ENCODE data around the gene DTX1. TPM values are rescaled to one million over a fixed set of nuclear protein-coding genes. Genes with fewer than 3 reads are reported as not detected.

DTX1 gene
- total RNA-seq, 1 donor from 2014 or later = 4.6 TPM

GRCh38 chr12:113142173-113142885 lies 85.8 kb downstream of the DTX1 start:
- no peaks in the 10 kb centered on the region for H3K4me1 Mint-ChIP-seq (ENCODE audit: low read depth, unreplicated experiment)
- no peak overlapping the region for H3K4me2 ChIP-seq (ENCODE audit: low read length)
- no peak overlapping the region for H3K27ac Mint-ChIP-seq (ENCODE audit: unreplicated experiment)
- DNase-seq (ENCODE audit: low read depth) = no peak
- no peaks in the 10 kb centered on the region for H3K79me2 ChIP-seq (ENCODE audit: insufficient read depth, low read length)
- H3K36me3 ChIP-seq (ENCODE audit: insufficient read depth, low read length) = no peaks in the 10 kb centered on the region
- no peaks in the 10 kb centered on the region for H3K4me1 ChIP-seq (ENCODE audit: insufficient read depth, low read length)
- H3K27me3 ChIP-seq (ENCODE audit: insufficient read depth, low read length) = no peaks in the 10 kb centered on the region
- FAIRE-seq = no peak
- H3K9ac ChIP-seq (ENCODE audit: low read length) = no peak overlapping the region
- no peaks in the 10 kb centered on the region for H4K20me1 ChIP-seq (ENCODE audit: insufficient read depth, low read length)
- no peak overlapping the region for H3K4me3 ChIP-seq (ENCODE audit: insufficient read depth, low read depth, low read length)
- no peaks in the 10 kb centered on the region for H3K9me3 ChIP-seq (ENCODE audit: insufficient read depth, low read depth, low read length)
- H3K27me3 Mint-ChIP-seq (ENCODE audit: low read depth, unreplicated experiment) = peaks cover 8% of the 10 kb centered on the region
- no peak overlapping the region for H3K4me3 Mint-ChIP-seq (ENCODE audit: unreplicated experiment)
- H2AFZ ChIP-seq (ENCODE audit: low read depth, low read length) = peak overlapping the region; percentile 45
- H3K36me3 Mint-ChIP-seq (ENCODE audit: low read depth, unreplicated experiment) = no peaks in the 10 kb centered on the region
- TF ChIP-seq EZH2 (IDR thresholded peaks at IDR 0.05; ENCODE audit: insufficient read depth, low read length) (no peak), CTCF (IDR thresholded peaks at IDR 0.05; ENCODE audit: insufficient read depth, low read depth, low read length) (no peak)
- H3K27ac ChIP-seq (ENCODE audit: low read depth, low read length) = no peak overlapping the region
- peaks cover 2% of the 10 kb centered on the region for H3K9me3 Mint-ChIP-seq (ENCODE audit: unreplicated experiment)

- H2AFZ ChIP-seq (ENCODE audit: low read depth, low read length) = no peak overlapping the region
- Mint-ChIP-seq H3K27me3 (ENCODE audit: low read depth, unreplicated experiment) (peaks cover 8% of the 10 kb centered on the region), H3K4me1 (ENCODE audit: low read depth, unreplicated experiment) (no peaks in the 10 kb centered on the region), H3K4me3 (ENCODE audit: unreplicated experiment) (no peak overlapping the region), H3K27ac (ENCODE audit: unreplicated experiment) (no peak overlapping the region), H3K9me3 (ENCODE audit: unreplicated experiment) (peaks cover 4% of the 10 kb centered on the region), H3K36me3 (ENCODE audit: low read depth, unreplicated experiment) (no peaks in the 10 kb centered on the region)
- DNase-seq (ENCODE audit: low read depth) (no peak), FAIRE-seq (no peak)
- no peaks in the 10 kb centered on the region for H3K27me3 ChIP-seq (ENCODE audit: insufficient read depth, low read length)
- H3K27ac ChIP-seq (ENCODE audit: low read depth, low read length) = no peak overlapping the region
- no peaks in the 10 kb centered on the region for H3K36me3 ChIP-seq (ENCODE audit: insufficient read depth, low read length)
- no peak overlapping the region for H3K9ac ChIP-seq (ENCODE audit: low read length)
- no peaks in the 10 kb centered on the region for H4K20me1 ChIP-seq (ENCODE audit: insufficient read depth, low read length)
- no peak overlapping the region for H3K4me3 ChIP-seq (ENCODE audit: insufficient read depth, low read depth, low read length)
- TF ChIP-seq EZH2 (IDR thresholded peaks at IDR 0.05; ENCODE audit: insufficient read depth, low read length) (no peak), CTCF (IDR thresholded peaks at IDR 0.05; ENCODE audit: insufficient read depth, low read depth, low read length) (no peak)
- no peaks in the 10 kb centered on the region for H3K4me1 ChIP-seq (ENCODE audit: insufficient read depth, low read length)
- H3K9me3 ChIP-seq (ENCODE audit: insufficient read depth, low read depth, low read length) = no peaks in the 10 kb centered on the region
- H3K4me2 ChIP-seq (ENCODE audit: low read length) = no peak overlapping the region
- no peaks in the 10 kb centered on the region for H3K79me2 ChIP-seq (ENCODE audit: insufficient read depth, low read length)
These were observed 86.4 kb downstream of the DTX1 start for GRCh38 chr12:113142886-113143332.

GRCh38 chr12:113143959-113144358 lies 87.4 kb downstream of the DTX1 start:
- FAIRE-seq = no peak
- H3K27ac Mint-ChIP-seq (ENCODE audit: unreplicated experiment) = no peak overlapping the region
- Histone ChIP-seq H3K9ac (ENCODE audit: low read length) (no peak overlapping the region), H3K4me2 (ENCODE audit: low read length) (no peak overlapping the region), H2AFZ (ENCODE audit: low read depth, low read length) (no peak overlapping the region), H3K27me3 (ENCODE audit: insufficient read depth, low read length) (no peaks in the 10 kb centered on the region), H3K27ac (ENCODE audit: low read depth, low read length) (no peak overlapping the region), H3K4me1 (ENCODE audit: insufficient read depth, low read length) (no peaks in the 10 kb centered on the region), H3K9me3 (ENCODE audit: insufficient read depth, low read depth, low read length) (no peaks in the 10 kb centered on the region), H3K79me2 (ENCODE audit: insufficient read depth, low read length) (no peaks in the 10 kb centered on the region), H3K36me3 (ENCODE audit: insufficient read depth, low read length) (no peaks in the 10 kb centered on the region), H4K20me1 (ENCODE audit: insufficient read depth, low read length) (no peaks in the 10 kb centered on the region), H3K4me3 (ENCODE audit: insufficient read depth, low read depth, low read length) (no peak overlapping the region)
- DNase-seq (ENCODE audit: low read depth) = no peak
- peaks cover 4% of the 10 kb centered on the region for H3K9me3 Mint-ChIP-seq (ENCODE audit: unreplicated experiment)
- H3K4me1 Mint-ChIP-seq (ENCODE audit: low read depth, unreplicated experiment) = no peaks in the 10 kb centered on the region
- no peaks in the 10 kb centered on the region for H3K36me3 Mint-ChIP-seq (ENCODE audit: low read depth, unreplicated experiment)
- no peak overlapping the region for H3K4me3 Mint-ChIP-seq (ENCODE audit: unreplicated experiment)
- TF ChIP-seq CTCF (IDR thresholded peaks at IDR 0.05; ENCODE audit: insufficient read depth, low read depth, low read length) (no peak), EZH2 (IDR thresholded peaks at IDR 0.05; ENCODE audit: insufficient read depth, low read length) (no peak)
- H3K27me3 Mint-ChIP-seq (ENCODE audit: low read depth, unreplicated experiment) = peaks cover 6% of the 10 kb centered on the region
